Endothelial cell of umbilical vein (primary cell): ENCODE data around the gene PROZ. TPM values are rescaled to one million over a fixed set of nuclear protein-coding genes. Genes with fewer than 3 reads are reported as not detected.

ENCODE experiments used
- BruUV-seq: library from RNA; stranded (reverse); fragments of 400-500 nt; replicated peaks from 2 replicates; lab custom pipeline; 2021; lab: Mats Ljungman, UMichigan
- CTCF ChIA-PET: fragments of 300-600, 350-600 bp; sonication (Branson Sonifier 250); formaldehyde crosslinking; loops from one replicate; lab custom pipeline; 2021; ENCODE audit warnings: antibody characterized with exemption, inconsistent platforms; lab: Charles Lee
- POLR2A ChIA-PET: fragments of 300-600, 350-600 bp; sonication (Branson Sonifier 250); formaldehyde crosslinking; loops from one replicate; lab custom pipeline; 2021; ENCODE audit warnings: antibody characterized with exemption, inconsistent platforms; lab: Charles Lee
- DNase-seq: peaks from one replicate; pipeline ENCODE4 v3.0.0-alpha.2; 2011; ENCODE audit warnings: low read depth, low spot score
- FAIRE-seq: peaks from 2 replicates; lab custom pipeline; 2011; peaks lifted over from hg19 to GRCh38; lab: Jason Lieb, UNC
- H2AFZ ChIP-seq: 2 replicates; pipeline ENCODE4 v1.6.0; 2012; ENCODE audit warnings: low read depth, low read length, control low read depth, inconsistent platforms
- H3K27ac ChIP-seq: 2 replicates; pipeline ENCODE4 v1.5.1; 2011; ENCODE audit warnings: low read depth, mild to moderate bottlenecking, control low read depth, low read length, moderate library complexity; ENCODE audit not compliant: insufficient read depth
- H3K27me3 ChIP-seq, 2 experiments: 2 replicates each; pipeline versions ENCODE4 v1.6.0 to v1.6.1; 2011; ENCODE audit warnings: low read length in 2 of 2, mixed read lengths in 1 of 2; ENCODE audit not compliant: control insufficient read depth in 2 of 2, insufficient read depth in 2 of 2
- H3K36me3 ChIP-seq, 2 experiments: 2 replicates in 1 of 2; 3 replicates in 1 of 2; pipeline ENCODE4 v1.5.1; 2011; ENCODE audit warnings: low read length in 2 of 2, mild to moderate bottlenecking in 1 of 2, moderate library complexity in 1 of 2; ENCODE audit not compliant: control insufficient read depth in 2 of 2, insufficient read depth in 2 of 2; ENCODE audit errors: extremely low read depth in 1 of 2
- H3K4me1 ChIP-seq: 3 replicates; pipeline ENCODE4 v1.5.1; 2011; ENCODE audit warnings: mild to moderate bottlenecking, low read length; ENCODE audit not compliant: control insufficient read depth, insufficient read depth; ENCODE audit errors: extremely low read depth
- H3K4me2 ChIP-seq: 2 replicates; pipeline ENCODE4 v1.6.1; 2011; ENCODE audit warnings: low read length, control low read depth, mixed read lengths; ENCODE audit not compliant: insufficient read depth
- H3K4me3 ChIP-seq, 3 experiments: fragments of 200-600 bp in 1 of 3; sonication (generic), shearing (Covaris generic) in 1 of 3; replicated peaks in 1 of 3; 2 replicates each; pipeline ENCODE4 v1.5.1; 2011 to 2016; ENCODE audit warnings: control low read depth in 3 of 3, low read length in 3 of 3, mild to moderate bottlenecking in 2 of 3, inconsistent platforms in 1 of 3, low read depth in 1 of 3, moderate library complexity in 1 of 3; ENCODE audit not compliant: insufficient read depth in 1 of 3
- H3K79me2 ChIP-seq: 2 replicates; pipeline ENCODE4 v1.6.0; 2012; ENCODE audit warnings: low read length, inconsistent platforms; ENCODE audit not compliant: control insufficient read depth, insufficient read depth
- H3K9ac ChIP-seq: replicated peaks from 2 replicates; pipeline ENCODE3; 2011; ENCODE audit warnings: low read length, control low read depth; ENCODE audit not compliant: insufficient read depth; ENCODE audit errors: extremely low read depth
- H3K9me1 ChIP-seq: replicated peaks from 3 replicates; pipeline ENCODE4 v1.6.0; 2011; ENCODE audit warnings: mild to moderate bottlenecking, low read length; ENCODE audit not compliant: control insufficient read depth, insufficient read depth; ENCODE audit errors: extremely low read depth
- H3K9me3 ChIP-seq: replicated peaks from 2 replicates; pipeline ENCODE4 v1.5.1; 2012; ENCODE audit warnings: low read length, inconsistent platforms; ENCODE audit not compliant: control insufficient read depth, insufficient read depth
- H4K20me1 ChIP-seq: replicated peaks from 2 replicates; pipeline ENCODE3; 2011; ENCODE audit warnings: mild to moderate bottlenecking, low read length; ENCODE audit not compliant: control insufficient read depth, insufficient read depth; ENCODE audit errors: extremely low read depth
- CTCF ChIP-seq, 2 donors: IDR thresholded peaks; 1 replicate in 1 of 2; 2 replicates in 1 of 2; pipeline ENCODE4 v1.5.1; 2011; ENCODE audit warnings: low read length in 2 of 2, mild to moderate bottlenecking in 2 of 2, moderate library complexity in 2 of 2, control low read depth in 1 of 2, inconsistent platforms in 1 of 2, low read depth in 1 of 2; ENCODE audit not compliant: insufficient read depth in 1 of 2; ENCODE audit errors: extremely low read depth in 1 of 2
- EZH2 ChIP-seq: IDR thresholded peaks from 2 replicates; pipeline ENCODE4 v1.6.1; 2012; ENCODE audit warnings: borderline replicate concordance, low read depth, mild to moderate bottlenecking, moderate library complexity, low read length, inconsistent platforms; ENCODE audit not compliant: severe bottlenecking
- FOS ChIP-seq: IDR thresholded peaks from 2 replicates; pipeline ENCODE4 v1.6.1; 2011; ENCODE audit warnings: mild to moderate bottlenecking, low read length, moderate library complexity, borderline replicate concordance; ENCODE audit not compliant: insufficient read depth
- GATA2 ChIP-seq: IDR thresholded peaks from 2 replicates; pipeline ENCODE4 v1.7.0; 2011; ENCODE audit warnings: low read depth, mild to moderate bottlenecking, moderate library complexity, mixed read lengths, low read length; ENCODE audit not compliant: insufficient read length, insufficient read depth
- JUN ChIP-seq: IDR thresholded peaks from 2 replicates; pipeline ENCODE4 v1.6.1; 2011; ENCODE audit warnings: borderline replicate concordance, low read depth; ENCODE audit not compliant: insufficient read length, insufficient read depth
- MAX ChIP-seq: IDR thresholded peaks from 2 replicates; pipeline ENCODE4 v1.6.1; 2011; ENCODE audit not compliant: insufficient read depth, insufficient read length
- MYC ChIP-seq: IDR thresholded peaks from one replicate; pipeline ENCODE4 v1.6.1; 2011; ENCODE audit warnings: mild to moderate bottlenecking, low read depth, low read length
- POLR2AphosphoS5 ChIP-seq: IDR thresholded peaks from 2 replicates; pipeline ENCODE4 v1.6.1; 2012; ENCODE audit warnings: low read depth, mild to moderate bottlenecking, control low read depth, low read length, moderate library complexity; ENCODE audit not compliant: insufficient read depth
- dilution Hi-C: fragments of 300-500 bp; cut with MboI; formaldehyde crosslinking; loops from one replicate; pipeline ENCODE4 v1.15.0; 2019; ENCODE audit warnings: low sequenced_read_pairs; ENCODE audit not compliant: extremely low pct_ligation_motif_present
- intact Hi-C: fragments of 100-400 bp; cut with micrococcal nuclease; formaldehyde crosslinking; loops from one replicate; pipeline ENCODE4 v1.10.0; 2022
- polyA plus RNA-seq, 4 experiments: library from polyadenylated mRNA; depleted of rRNA in 3 of 4; stranded (reverse) in 3 of 4; unstranded in 1 of 4; fragments of >200 nt; gene quantifications; 2 replicates each; pipeline versions ENCODE4 v1.2.1 to v1.2.3, GENCODE V29; 2011 to 2012; ENCODE audit warnings: missing spikeins in 1 of 4
- total RNA-seq: library from RNA; stranded (reverse); gene quantifications from 2 replicates; pipeline ENCODE4 v1.2.3, GENCODE V29; 2021

The PROZ gene
- total and polyA plus RNA-seq, 2 donors (not counting 3 experiments of a cell fraction or from before 2014, with no cell fraction given), result not detected

- Histone ChIP-seq H3K9ac (no peak overlapping the region), H3K27ac (no peak overlapping the region), H3K4me2 (no peak overlapping the region), H3K27me3 (peaks cover under 1 to 9% of the 10 kb centered on the region in 2 experiments), H3K9me3 (no peaks in the 10 kb centered on the region), H3K4me1 (peaks cover 6% of the 10 kb centered on the region), H3K9me1 (no peaks in the 10 kb centered on the region), H4K20me1 (no peaks in the 10 kb centered on the region), H2AFZ (no peak overlapping the region), H3K79me2 (no peaks in the 10 kb centered on the region), H3K36me3 (no peaks in the 10 kb centered on the region), H3K4me3 (no peak overlapping the region)
- no peak for TF ChIP-seq MYC
- TF ChIP-seq JUN, result no peak
- TF ChIP-seq GATA2, result no peak
- no peak for TF ChIP-seq EZH2
- TF ChIP-seq POLR2AphosphoS5, result no peak
- TF ChIP-seq MAX, result no peak
- TF ChIP-seq CTCF (IDR thresholded peaks at IDR 0.05; ENCODE audit: extremely low read depth in 1 of 2, insufficient read depth in 1 of 2, low read depth in 1 of 2, low read length in 2 of 2), result no peak
- no peak for TF ChIP-seq FOS
- no TSS peak for BruUV-seq
- dilution Hi-C loops (no loop called here), intact Hi-C loops (no loop called here)
- FAIRE-seq (no peak), DNase-seq (no peak)
- CTCF ChIA-PET, result no interaction called here
- POLR2A ChIA-PET, result no interaction called here
These were observed 6.4 kb upstream of the PROZ start for GRCh38 chr13:113151745-113152690.
